ENCODE results near the gene DPEP1.
"Not testable (repeated sequence)": the region's sequence is repeated elsewhere in the genome, so short reads cannot be mapped to it uniquely, and the experiment has no call there.

Gene DPEP1

DNA sequence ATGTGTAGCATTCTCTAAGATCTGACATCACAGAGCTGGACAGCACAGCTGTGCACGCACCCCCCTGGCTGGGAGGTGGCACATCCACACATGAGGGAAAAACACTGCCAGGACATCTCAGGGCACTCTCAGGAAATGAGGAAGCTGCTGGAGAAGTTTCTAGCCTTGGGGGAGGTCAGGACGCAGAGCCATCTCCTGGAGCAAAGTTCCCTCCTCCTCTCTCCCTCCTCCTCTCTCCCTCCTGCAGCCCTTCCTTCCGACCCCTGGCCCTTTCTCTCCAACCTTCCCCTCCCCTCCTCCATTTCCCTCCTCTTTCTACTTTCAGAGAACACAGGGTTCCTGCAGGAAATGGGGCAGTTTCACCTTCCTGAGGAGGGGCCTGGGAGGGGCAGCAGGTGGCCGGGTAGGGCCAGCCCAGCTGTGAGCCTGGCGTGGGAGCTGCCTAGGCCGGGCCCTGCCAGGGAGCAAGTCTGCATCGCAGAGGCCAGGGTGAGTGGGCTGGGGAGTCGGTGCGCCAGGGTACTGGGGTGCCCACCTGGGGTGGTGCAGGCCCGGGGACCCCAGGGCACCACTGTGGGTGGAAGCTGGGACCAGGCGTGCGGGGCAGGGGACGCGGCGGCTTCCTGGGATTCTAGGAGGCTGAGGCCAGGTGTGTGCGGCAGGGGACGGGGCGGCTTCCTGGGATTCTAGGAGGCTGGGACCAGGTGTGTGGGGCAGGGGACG is at the start of gene DPEP1:
Gene DPEP1, plus strand, starts transcription at position 412 of the 723 bp plus-strand sequence. CDS start 16,769 bp downstream, outside the sequence.
- DNase-seq, result no peak

DNA sequence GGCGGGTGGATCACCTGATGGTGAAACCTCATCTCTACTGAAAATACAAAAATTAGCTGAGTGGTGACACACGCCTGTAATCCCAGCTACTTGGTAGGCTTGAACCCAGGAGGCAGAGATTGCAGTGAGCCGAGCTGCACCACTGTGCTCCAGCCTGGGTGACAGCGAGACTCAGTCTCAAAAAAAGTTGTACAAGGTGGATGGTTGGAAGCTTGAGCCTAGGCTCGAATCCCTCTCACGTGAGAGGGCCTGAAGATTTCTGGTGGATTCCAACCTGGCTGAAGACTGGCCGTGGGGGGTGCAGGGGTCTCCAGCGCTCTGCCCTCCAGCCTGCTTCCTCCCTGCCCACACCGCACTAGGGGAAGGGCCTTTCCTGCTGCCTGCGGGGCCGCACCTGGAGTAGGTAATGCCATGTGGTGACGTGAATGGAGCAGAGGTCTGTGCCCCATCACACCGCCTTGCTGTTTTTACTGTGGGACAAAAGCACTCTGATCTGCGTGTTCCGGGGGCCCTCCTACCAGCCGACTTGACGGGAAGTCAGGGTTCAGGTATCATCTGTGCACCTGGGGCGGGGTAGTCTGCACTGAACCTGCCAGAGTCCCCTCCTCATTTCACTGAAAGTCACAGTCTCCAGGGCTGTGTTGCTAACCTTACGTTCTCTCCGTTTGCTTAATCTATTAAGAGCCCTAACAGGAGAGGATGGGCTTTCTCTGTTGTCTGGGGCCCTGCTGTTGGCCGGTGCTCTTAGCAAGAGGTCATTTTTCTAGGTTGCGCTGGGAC is 48.8 kb upstream of the DPEP1 start:
- no peak for DNase-seq

DNA sequence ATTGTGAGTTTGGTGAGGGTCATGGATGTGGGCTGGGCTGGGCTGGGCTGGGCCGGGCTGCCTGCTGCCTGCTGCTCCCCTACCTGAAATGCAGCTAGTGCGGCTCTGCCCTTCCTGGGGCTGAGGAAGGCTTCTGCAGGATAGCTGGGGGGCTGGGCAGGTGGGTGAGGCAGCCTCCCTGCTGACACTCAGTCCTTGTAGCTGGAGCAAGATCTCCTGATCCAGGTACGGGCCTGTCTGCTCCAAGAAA is 48.3 kb upstream of the DPEP1 start:
- no peak for DNase-seq

DNA sequence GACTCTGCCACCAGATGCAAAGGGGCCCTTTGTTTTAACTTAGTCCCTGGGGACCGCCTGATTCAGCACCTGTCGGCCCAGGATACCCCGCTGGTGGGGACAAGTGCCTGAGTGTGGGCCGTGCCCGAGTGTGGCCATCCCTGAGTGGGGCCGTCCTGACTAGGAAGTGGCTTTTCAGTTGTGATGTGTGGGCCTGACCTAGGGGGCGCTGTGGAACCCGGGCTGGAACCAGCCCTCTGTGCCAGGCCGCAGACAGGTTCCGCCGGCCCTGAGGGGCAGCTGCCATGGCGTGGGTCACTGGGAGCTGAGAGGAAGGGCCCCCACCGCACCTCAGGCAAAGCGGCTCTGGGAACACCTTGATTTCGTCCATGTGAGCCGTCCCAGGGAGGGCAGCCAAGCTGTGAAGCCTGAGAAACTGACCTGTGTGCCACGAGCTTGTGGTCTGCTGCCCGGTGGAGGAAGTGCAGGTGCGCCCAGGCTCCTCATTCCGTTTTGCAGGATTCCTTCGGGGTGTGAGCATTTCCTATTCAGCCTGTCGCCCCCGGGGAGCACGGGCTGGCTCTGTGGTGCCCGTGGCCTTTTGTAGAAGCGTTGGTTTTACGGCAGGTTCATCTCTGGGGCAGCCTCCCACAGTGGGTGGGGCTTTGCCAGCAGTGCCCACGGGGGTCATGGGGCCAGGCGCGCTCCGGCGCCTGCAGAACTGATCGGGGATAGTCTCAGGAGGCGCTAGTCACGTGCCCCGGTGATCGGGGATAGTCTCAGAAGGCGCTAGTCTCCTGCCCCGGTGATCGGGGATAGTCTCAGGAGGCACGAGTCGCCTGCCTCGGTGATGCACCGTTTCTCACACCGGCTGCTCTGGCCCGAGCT is 47.7 kb upstream of the DPEP1 start:
- DNase-seq, result no peak

DNA sequence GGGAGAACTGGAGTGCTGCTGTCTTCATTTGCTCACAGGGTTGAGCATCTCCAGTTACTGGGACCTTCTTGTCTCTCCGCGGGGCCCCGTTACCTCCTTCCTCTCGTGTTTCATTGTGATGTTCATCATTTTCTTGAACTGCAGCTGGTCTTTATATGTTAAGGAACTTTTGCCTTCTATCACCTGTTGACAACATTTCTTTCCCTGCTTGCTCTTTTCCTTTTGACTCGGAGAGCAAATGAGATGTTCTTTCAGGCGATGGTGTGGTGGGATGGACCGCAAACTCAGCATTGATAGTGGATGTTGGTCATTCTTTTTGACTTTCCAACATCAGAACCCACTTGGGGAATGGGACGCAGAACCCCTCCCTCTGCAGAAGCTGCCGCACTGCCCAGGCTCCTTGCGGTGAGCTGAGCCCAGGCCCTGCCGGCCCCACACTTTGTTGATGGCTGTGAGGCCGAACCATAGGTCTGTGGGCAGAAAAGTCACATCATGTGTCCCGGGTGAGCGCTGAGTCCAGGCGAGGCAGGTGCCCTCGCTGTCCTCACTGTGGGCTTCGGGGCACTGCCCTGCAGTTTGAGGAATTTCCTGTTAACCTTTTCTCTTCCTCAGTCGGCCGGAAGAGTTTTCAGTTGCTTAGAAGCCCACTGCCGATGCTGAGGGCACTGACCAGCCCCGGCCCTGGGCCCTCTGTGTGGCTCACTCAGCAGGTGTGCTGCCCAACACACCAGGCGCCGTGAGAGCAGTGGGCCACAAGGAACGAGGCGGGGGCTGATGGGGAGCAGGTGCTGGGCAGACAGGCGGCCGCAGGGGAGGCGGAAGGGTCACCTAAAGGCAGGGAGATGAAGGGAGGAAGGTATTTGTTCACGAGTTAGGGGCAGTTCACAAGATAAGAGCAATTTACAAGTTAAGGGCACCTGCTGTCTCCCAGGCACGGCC is 45.5 kb upstream of the DPEP1 start:
- no peak for DNase-seq

DNA sequence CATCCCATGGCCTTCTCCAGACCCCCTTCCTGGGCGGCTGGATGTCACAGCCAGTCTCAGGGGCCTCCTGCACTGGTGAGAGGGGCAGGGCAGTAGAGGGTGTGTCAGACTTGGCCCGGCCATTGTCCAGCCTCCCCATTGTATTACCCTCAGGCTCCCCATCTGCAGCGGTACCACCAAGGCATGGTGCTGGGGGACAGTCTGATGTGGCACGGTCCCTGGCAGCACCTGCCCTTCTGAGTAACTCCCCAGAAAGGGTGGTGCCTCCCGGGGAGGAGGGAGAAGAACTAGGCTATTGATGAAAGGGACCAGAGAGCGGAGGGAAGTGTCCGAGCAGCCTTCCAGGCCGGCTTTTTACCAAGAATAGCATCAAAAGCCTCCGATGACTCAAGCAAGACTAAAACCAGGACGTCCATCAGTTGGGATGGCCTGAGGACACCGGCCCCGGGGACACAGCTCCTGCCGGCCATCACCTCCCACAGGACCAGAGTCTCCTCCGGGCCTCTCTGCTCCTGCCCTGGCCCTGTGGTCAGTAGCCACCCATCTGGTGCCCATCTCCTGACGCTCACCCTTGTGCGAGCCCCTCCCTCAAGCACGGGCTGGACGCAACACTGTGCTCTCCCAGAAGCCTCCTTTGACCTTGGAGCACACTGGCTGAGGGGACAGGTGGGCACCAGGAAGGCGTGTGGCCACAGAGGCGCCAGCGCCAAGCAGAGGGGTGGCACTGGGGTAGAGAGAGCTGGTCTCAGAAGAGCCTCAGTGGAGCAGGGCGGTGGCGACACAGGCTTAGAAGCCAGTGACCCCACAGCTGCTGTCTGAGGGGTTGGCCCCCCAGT is 43.7 kb upstream of the DPEP1 start:
- DNase-seq, result no peak

DNA sequence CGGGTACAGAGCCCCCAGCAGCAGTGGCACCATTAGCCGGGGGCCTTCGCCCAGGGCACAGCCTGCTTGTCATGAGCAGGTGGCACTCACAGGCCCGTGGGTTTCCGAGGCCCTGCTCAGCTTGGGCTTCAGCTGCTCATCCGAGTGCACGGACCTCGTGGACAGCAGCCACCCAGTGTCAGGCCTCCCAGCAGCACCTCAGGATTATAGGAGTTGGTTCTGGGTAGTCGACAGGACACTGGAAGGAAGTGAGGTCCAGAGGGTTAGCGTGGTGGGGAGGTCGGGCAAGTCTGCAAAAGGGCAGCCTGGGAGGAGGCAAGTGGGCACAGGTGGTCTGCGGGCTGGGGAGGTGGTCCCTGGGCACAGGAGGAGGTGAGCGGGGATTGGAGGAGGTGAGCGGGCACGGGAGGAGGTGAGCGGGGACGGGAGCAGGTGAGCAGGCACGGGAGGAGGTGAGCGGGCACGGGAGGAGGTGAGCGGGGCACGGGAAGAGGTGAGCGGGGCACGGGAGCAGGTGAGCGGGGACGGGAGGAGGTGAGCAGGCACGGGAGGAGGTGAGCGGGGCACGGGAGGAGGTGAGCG is 43.0 kb upstream of the DPEP1 start:
- DNase-seq, result no peak

DNA sequence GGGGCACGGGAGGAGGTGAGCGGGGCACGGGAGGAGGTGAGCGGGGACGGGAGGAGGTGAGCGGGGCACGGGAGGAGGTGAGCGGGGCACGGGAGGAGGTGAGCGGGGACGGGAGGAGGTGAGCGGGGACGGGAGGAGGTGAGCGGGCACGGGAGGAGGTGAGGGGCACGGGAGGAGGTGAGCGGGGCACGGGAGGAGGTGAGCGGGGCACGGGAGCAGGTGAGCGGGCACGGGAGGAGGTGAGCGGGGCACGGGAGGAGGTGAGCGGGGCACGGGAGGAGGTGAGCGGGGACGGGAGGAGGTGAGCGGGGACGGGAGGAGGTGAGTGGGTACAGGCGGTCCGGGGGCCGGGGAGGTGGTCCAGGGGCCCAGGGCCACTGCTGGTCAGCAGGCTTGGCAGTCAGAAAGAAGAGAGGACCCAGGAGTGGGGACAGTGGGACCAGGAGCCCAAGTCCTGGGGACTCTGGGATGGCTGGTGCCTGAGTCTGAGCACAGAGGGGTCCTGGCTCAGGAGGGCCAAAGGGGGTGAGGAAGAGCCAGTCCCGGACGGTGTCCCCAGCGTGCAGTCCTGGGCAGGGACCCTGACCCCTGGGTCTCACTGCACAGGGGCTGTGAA is 42.4 kb upstream of the DPEP1 start:
- DNase-seq, result not testable (repeated sequence)

DNA sequence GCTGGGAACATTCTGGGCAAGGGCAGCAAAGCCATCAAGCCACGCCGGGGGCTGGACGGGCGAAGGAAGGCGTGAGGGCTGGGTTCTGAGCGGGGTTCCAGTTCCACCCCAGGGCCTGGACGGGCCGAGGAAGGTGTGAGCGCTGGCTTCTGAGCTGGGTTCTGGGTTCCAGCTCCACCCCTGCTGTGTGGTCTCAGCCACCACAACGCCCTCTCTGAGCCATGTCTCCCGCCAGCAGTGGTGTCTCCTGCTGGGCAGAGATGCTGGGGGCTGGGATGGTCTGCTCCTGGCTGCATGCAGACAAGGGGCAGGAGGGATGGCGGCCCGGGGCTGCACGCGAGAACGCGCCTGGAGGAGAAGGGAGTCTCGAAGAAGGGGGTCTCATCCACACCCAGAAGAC is 41.8 kb upstream of the DPEP1 start:
- DNase-seq, result no peak

DNA sequence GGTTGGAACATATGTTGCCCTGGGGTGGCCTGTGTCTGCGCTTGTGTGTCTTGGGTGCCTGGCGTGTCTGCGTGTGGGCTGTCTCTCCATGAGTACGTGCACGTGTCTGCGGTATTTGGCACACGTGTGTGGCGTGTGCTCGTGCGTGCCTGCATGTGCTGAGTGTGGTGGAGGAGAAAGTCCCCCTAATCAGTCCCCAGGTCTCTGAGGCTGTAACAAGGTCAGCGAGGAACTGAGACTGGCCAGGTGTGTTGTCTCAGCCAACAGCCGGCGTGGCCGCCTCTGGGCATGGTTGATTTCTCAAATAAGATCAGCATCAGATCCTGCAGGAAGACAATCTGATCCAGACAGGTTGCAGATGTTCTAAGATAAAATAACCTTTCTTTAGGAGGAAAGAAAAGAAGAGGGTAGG is 41.4 kb upstream of the DPEP1 start:
- DNase-seq, result no peak

DNA sequence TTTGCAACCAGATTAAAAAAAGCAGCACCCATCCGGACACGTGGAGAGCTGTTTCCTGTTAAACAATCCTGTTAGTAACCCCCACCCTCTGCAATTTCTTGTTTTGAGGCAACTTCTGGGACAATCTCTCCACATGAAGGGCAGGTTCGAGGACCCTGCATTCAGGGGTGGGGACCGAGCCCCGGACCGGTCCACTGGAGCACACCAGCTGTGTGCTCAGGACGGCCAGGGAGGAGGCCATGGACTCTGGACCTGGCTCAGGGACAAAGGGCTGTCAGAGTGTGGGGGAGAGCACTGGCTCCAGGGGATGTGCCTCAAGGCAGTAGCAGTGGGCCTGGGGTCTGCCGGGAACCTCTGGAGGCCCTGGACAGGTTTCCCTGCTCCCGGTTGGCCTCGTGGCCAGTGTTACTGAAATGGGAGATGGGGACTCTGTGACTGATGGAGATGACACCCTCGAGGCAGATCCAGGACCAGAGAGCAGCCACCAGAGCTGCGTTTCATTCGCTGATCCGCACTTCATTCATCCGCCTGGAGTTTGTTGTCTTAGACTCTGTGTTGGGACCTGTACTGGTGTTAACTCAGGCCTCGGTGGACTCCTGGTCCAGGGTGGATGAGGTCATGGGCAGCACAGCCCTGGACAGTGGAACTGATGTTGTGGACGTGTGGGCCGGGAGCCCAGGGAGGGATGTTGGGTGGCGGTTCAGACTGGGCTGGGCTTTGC is 40.8 kb upstream of the DPEP1 start:
- DNase-seq, result no peak

DNA sequence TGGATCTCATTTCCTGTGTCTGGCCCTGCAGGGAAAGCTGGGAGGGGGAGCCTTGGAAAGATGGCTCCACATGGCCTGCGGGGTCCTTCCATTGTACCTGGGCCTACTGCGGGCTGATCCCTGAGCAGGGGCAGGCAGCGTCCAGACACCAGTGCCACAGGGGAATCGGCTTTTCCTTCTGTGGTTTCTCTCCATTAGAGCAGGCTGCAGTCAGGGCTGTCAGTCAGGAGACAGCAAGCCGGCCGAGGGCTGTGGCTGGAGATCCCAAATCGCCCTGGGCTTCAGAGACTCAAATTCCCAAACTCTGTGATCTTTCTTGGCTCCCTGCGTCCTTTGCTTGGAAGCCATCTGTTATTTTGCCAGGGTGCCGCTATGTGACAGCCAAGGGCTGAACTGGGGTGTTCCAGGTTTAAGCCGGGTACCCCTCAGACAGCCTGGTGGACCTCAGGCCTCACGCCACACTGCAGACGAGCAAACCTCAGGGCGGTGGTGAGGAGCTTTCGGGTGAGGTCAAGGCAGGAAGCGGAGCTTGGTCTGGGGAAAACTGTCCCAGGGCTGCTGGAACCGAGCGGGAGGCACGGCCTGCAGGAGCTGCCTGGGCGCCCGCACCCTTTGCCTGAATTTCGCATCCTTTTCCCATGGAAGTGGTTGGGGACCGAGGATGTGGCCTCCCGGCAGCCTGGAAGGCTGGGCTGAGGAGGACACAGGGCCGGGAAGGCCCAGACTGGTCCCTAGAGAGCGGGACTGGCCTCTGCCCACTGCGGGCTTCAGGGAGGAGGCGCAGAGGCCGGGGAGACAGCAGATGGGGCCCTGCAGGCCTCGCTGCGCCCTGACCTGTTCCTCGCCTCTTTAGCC is 39.4 kb upstream of the DPEP1 start:
- DNase-seq, result no peak

DNA sequence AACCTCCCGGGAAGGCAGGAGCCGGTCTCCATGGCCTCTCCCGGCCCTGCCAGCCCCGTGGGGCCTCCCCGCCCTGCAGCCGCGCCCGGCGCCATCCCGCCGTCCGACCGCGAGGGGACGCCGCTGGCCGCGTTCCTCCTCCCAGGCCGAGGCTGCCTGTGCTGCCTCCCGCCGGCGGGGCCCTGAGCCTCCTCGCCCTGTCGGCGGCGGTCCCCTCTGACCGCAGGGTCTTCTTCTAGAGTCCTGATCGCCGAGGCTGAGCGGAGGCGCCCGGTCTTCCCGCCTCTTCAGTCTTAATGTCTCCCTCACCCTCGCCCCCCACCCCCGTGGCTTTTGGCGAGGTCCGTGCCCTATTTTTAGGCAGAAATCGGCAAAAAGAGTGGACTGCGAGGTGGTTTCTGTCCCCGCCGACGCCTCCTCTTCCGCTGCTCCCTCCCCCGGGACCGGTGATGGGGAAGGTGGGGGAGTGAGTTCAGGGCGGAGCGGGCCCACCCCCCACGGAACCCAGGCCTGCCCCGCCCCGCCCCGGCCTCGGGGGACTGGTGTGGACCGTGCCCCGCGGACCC is 38.7 kb upstream of the DPEP1 start:
- DNase-seq, result no peak

DNA sequence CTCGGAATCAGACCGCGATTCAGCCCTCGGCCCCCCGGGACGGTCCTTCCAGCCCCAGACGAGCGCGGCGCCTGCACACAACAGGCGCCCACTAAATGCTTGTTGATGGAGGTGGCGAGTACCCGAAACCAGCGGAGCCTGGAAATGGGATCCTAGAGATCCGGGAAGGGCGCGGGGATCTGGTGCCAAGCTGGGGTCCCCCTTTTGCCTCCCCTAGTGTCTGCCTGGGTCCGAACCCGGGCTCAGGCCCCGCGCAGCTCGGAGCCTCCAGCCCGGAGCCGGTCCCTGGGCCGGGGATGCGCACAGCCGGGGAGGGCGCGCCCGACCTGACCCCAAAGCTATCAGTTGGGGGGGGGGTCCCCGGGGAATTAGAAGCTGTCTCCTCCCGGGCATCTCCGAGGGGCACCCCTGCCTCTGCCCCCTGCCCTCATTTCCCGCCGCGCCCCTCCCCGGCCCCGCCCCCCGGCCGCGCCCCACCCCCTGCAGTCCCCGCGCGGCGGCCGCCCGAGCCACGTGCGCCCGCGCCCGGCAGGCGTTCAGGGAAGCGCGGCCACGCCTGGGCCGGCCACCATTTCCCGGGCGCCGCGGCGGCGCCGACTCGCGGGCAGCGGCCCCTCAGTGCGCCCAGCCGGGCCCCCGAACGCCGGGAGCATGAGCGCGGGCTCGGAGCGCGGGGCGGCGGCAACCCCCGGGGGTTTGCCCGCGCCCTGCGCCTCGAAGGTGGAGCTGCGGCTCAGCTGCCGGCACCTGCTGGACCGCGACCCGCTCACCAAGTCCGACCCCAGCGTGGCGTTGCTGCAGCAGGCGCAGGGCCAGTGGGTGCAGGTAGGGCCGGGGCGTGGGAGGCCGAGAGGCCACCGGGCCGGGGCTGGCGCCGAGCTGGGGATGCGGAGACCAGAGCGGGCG is 37.9 kb upstream of the DPEP1 start, which contains the start of gene CPNE7:
Gene CPNE7, plus strand, starts transcription at position 512 of the 906 bp plus-strand sequence. Its CDS starts 140 bp downstream, at position 652.
- DNase-seq, result no peak

DNA sequence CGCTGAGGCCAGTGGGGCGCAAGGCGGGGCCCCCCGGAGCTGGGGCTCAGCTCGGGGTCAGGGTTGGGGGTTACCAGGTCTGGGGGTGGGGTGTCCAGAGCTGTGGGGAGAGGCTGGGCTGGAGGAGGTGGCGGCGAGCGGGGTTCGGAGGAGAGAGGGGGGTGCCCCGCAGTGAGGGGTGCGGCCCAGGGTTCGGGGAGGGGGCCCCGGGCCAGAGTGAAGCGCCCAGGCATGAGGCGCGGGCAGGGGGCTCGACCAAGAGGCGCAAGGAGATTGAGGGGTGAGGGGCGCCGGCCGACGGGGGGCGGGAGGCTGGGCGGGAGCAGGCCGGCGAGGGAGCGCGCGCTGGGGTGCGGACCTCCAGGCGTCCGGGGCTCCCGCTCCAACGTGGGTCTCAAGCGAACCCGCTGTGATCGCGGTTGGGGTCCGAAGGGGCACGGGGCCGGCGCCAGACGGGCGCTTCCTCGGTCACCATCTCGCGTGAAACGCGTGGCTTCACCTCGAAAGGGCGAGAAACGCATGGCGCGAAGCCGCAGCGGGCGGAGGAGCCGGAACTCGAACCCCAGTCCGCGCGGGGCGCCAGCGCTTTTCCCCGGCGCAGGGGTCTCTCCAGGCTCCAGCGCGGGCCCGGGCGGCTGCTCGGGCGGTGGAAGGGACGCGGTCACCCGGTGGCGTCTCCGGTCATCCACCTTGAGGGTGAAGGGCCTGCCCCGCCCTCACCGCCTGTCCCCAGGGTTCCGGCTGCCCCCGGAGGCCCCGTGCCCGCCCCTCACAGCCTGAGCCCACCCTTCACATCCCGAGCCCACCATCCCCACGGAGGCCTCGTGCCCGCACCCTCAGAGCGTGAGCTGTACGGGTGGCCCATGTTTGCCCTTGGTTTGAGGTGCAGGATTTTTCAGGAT is 37.0 kb upstream of the DPEP1 start:
- DNase-seq, result no peak

DNA sequence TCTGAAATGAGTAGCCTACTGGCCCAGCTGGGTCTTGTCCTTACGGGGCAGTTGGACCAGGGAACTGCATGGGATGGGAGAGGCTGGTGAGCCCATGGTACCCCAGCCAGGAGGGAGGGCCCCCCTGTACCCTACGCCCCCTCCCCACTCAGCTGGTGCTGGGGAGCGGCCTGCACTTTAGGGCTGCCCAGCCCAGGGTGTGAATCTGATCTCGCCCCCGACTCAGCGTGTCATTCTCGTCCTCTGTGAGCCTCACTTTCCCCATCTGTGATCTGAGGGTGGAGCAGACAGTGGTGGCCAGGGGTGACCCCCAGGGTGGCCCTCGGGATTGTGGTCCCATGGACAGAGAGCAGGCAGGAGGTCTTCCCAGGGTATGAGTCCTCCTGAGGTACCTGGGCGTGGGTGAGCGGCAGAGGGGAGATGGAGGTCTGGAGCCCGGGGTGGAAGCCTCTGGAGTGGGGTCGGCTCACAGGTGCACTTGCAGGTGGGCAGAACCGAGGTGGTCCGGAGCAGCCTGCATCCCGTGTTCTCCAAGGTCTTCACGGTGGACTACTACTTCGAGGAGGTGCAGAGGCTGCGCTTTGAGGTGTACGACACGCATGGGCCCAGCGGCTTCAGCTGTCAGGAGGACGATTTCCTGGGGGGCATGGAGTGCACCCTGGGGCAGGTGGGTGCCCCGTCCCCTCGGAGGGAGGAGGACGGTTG is 36.2 kb upstream of the DPEP1 start:
- no peak for DNase-seq

Measured in cortex of kidney (tissue), 1 donor.